Hematopoietic multipotent progenitor cell treated with erythropoietin and hydrocortisone succinate and interleukin-3 and kit ligand, for 15 days (in vitro differentiated cells): ENCODE measurements around the gene ST3GAL2.
A peak's percentile ranks its signal among the peaks of the same experiment; 100 is the strongest.
"Not testable (repeated sequence)": the region's sequence is repeated elsewhere in the genome, so short reads cannot be mapped to it uniquely, and the experiment has no call there.

Experiments used
- DNase-seq: peaks from one replicate; pipeline ENCODE4 v3.0.0-alpha.2; 2015; ENCODE audit warnings: low spot score

Gene ST3GAL2

DNA sequence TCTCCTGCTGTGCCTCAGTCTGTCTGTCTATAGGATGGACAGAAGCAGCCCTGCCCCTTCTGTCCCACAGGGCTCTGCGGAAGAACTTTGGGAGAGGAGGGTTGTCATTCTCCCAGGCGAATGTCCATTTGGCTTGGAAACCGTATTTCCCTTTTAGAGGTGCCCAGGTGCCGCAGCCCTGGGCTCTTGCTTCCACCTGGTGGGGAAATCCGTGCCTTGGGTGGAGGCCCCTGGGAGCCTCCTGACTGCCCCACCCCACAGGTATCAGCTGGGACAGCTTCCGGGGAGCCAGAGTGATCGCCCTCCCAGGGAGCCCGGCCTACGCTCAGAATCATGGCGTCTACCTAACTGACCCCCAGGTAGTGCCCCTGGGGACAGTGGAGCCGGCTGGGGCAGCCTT lies 28.2 kb upstream of the ST3GAL2 start:
- DNase-seq = no peak

DNA sequence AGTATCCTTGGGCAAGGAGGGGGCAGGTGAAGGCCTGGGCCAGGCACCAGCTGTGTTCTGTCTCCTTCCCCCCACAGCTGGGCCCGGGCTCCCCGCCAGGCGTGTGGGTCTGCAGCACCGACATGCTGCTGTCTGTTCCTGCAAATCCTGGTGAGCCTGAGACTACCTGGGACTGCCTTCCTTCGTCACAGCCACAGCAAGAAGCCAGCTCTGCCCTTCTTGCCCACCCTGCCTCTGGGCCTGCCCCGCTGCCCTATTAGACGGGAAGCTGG lies 27.8 kb upstream of the ST3GAL2 start:
- DNase-seq = no peak

DNA sequence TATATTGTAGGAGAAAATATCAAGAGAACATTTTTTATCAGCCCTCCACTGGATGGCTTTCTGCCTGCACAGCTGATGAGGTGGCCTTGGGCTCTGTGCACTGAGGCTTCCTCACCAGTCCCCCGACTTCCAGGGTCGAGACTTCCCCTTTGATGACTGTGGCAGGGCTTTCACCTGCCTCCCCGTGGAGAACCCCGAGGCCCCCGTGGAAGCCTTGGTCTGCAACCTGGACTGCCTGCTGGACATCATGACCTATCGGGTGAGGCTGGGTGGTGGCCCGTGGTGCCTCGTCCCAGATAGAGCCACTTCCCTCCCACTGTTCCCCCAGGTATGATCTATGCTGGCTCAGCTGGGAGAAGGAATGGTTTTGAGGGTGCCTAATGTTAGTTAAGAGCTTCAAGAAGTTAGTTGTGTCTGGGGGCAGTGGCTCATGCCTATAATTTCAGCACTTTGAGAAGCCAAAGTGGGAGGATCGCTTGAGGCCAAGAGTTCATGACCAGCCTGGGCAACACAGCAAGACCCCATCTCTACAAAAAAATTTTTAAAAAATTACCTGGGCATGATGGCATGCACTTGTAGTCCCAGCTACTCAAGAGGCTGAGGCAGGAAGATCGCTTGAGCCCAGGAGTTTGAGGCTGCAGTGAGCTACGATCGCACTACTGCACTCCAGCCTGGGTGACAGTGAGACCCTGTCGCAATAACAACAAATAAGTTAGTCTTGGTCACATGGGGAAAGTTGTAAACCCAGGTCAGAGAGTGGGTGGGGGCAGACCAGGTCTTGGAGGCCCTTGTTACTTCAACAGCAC lies 27.3 kb upstream of the ST3GAL2 start:
- no peak for DNase-seq

DNA sequence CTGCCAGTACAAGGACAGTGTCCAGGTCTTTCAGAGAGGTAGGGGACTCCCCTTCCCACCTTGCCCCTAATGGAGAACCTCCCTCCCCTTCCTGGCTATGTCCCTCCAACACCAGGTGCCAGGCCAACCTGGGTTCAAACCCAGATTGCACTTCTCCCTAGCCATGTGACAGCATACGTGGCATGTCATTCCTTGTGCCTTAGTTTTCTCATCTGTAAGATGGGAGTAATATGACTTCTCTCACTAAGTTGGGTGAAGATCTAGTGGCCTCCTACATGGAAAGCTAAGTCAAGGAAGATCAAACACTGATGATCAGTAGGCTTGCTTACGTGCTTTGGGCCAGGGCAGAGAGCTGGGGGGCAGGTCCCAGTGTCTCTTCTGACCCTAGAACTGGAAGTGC lies 24.3 kb upstream of the ST3GAL2 start:
- no peak for DNase-seq

DNA sequence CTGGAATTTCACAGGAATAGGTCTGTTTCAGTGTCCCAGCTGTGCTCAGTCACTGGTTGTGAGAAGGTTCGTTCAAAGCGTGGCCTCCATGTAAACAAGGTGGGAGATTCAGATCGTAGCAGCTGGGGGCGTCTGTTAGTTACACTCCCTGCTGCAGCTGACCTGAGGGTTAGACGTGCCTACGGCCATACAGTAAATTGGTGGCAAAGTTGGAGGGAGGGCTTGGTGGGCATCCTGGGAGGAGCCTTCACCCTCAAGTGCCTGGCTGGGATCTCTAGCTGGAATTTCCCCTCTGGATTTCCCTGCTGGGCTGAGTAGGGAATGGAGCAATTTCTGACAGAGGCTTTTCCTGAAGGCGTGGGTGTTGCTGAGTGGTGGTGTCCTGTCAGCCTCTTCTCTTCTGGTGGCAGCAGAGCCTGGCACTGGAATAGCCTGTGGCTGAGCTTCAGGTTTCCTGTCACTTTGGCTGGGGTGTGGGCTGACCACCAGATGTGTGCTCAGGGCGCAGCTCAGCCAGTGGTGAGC lies 21.9 kb upstream of the ST3GAL2 start:
- DNase-seq = no peak

DNA sequence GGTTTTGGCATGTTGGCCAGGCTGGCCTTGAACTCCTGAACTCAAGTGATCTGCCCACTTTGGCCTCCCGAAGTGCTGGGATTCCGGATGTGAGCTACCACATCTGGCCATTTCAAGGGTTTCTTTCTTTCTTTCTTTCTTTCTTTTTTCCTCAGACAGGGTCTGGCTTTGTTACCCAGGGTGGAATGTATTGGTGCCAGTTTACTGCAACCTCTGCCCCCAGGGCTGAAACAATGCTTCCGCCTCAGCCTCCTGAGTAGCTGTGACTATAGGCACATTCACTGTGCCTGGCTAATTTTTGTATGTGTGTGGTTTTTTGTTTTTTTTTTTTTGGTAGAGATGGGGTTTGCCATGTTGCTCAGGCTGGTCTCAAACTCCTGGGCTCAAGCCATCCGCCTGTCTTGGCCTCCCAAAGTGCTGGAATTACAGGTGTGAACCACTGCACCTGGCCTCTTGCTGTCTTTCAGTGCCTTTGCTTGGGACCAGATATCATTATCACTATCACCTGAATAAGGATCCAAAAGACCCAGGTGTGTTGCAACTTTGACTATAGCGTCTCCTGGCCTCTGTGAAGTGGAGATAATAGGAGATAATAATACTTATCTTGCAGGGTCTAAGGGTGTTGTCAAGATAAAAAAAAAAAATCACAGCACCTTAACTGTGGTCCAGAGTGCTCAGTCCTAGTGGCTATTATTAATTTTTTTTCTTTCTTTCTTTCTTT lies 18.7 kb upstream of the ST3GAL2 start:
- no peak for DNase-seq

DNA sequence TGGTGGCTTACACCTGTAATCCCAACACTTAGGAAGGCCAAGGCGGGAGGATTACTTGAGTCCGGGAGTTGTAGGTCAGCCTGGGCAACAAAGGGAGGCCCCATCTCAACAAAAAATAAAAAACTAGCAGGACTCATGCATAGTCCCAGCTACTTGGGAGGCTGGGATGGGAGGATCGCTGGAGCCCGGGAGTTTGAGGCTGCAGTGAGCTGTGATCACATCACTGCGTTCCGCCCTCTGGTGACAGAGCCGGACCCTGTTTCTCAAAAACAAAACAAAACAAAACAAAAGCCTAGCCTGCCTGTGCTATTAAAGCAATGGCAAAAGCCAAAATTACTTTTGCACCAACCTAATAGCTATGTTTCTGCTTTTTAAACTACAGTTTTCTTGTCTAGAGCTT lies 17.0 kb upstream of the ST3GAL2 start:
- DNase-seq = peak; percentile 25

DNA sequence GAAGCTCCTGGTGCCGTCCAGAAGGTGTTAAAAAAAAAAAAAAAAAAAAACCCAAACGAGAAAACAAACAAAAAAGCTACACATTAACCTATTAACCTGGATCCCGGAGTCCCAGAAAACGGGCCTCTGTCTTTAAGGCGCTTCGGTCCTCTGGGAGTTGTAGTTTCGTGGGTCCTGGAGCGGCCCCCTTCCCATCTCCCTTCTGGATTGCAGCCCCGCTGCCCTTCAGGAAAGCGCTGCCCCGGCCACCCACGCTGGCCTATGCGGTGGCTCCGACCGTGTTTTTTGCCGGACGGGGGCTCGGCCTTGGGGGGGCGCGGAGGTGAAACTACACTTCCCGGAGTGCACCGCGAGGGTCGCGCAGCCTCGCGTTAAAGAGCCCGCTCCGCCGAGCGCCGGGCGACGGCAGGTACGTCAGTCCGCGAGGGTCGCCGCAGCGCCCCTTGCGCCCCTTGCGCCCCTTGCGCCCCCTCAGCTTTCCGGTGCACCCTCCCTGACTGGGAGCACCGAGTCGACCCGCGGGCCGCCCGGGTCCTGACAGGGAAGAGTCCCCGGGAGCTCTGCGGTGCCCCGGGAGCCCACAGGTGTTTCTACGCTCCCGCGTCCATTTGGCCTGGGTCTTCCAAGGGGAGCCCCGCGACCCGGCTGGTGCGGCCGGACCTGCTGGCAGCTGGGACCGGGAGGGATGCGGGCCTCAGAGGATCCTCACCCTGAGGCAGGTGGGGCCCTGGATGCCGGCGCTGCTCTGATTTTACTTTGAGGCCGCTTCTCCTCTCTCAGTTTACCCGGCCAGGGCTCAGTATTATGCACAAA lies 15.5 kb upstream of the ST3GAL2 start, which contains the start of gene FCSK:
FCSK (plus strand) TSS at position 374 of the 813 bp plus-strand sequence. CDS start 8,596 bp downstream, outside the sequence.
- peak; percentile 75 for DNase-seq

DNA sequence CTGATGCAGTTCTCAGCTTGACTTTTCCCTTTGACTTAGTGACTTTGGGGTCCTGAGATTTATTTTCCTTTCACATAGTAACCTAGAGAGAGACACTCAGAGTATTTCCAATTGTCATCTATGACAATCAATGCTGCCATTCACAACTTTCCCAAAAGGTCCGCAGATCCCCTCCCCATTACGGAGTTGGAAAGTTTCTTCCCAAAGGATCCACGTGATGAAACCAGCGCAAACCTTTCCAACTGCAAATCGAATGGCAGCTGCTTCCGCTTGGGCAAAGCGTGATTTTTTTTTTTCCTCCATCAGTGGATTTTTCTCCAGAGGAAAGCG lies 15.0 kb upstream of the ST3GAL2 start:
- DNase-seq = no peak

DNA sequence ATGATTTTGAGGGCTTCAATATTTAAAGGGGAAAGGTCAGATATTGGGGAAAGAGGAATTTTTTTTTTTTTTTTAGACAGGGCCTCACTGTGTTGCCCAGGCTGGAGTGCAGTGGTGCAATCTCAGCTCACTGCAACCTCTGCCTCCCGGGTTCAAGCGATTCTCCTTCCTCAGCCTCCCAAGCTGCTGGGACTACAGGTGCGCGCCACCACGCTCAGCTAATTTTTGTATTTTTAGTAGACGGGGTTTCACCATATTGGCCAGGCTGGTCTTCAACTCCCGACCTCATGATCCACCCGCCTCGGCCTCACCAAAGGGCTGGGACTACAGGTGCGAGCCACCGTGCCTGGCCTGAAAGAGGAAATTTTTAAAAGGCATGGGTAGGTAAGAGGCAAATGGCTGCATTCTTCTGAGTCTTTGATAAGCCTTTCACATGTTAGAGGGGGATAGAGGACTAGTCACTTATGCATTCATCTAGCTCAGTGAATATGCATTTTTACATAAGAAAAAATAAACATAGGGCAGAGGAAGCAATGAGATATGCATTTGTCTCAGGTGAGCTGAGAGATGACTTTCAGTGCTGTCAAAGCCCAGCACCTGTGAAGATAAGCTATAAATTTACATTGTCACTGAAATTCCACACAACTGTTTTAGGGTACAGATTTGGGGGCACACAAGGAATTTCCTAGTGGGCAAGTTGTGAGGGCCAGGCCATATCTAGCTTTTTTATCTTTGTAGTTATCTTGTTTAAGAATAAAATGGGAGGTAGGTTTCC lies 14.4 kb upstream of the ST3GAL2 start:
- no peak for DNase-seq

DNA sequence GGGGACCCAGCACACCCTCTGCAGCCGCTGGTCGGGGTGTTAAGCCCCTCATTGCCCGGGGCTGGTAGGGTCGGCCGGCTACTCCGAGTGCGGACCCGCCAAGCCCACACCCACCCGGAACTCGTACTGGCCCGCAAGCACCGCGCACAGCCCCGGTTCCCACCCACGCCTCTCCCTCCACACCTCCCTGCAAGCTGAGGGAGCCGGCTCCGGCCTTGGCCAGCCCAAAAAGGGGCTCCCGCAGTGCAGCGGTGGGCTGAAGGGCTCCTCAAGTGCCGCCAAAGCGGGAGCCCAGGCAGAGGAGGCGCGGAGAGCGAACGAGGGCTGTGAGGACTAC lies 12.1 kb upstream of the ST3GAL2 start:
- not testable (repeated sequence) for DNase-seq

DNA sequence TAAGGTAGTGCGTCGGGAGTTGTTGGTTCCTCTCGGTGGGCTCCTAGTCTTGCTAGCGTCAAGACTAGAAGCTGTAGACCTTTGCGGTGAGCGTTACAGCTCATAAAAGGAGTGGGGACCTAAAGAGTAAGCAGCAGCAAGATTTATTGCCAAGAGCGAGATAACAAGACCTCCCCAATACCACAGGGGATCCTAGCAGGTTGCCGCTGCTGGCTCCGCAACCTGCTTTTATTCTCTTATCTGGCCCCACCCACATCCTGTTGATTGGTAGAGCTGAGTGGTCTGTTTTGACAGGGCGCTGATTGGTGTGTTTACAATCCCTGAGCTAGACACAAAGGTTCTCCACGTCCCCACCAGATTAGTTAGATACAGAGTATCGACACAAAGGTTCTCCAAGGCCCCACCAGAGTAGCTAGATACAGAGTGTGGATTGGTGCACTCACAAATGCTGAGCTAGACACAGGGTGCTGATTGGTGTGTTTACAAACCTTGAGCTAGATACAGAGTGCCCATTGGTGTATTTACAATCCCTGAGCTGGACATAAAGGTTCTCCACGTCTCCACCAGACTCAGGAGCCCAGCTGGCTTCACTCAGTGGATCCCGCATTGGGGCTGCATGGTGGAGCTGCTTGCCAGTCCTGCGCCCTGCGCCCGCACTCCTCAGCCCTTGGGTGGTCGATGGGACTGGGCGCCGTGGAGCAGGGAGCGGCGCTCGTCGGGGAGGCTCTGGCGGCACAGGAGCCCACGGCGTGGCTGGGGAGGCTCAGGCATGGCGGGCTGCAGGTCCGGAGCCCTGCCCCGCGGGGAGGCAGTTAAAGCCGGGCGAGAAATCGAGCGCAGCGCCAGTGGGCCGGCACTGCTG lies 11.5 kb upstream of the ST3GAL2 start:
- DNase-seq = not testable (repeated sequence)

DNA sequence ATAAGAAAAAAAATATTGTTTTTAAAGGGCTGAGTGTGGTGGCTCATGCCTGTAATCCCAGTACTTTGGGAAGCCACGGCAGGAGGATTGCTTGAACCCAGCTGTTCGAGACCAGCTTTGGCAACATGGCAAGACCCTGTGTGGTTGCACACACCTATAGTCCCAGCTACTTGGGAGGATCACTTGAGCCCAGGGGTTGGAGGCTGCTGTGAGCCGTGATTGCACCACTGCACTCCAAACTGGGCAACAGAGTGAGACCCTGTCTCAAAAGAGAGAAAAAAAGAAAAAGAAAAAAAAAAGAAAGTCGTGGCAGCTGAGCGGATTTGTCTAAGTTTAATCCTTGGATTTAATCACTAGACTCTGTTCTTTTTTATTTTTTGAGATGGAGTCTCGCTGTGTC lies 9.2 kb upstream of the ST3GAL2 start:
- no peak for DNase-seq

DNA sequence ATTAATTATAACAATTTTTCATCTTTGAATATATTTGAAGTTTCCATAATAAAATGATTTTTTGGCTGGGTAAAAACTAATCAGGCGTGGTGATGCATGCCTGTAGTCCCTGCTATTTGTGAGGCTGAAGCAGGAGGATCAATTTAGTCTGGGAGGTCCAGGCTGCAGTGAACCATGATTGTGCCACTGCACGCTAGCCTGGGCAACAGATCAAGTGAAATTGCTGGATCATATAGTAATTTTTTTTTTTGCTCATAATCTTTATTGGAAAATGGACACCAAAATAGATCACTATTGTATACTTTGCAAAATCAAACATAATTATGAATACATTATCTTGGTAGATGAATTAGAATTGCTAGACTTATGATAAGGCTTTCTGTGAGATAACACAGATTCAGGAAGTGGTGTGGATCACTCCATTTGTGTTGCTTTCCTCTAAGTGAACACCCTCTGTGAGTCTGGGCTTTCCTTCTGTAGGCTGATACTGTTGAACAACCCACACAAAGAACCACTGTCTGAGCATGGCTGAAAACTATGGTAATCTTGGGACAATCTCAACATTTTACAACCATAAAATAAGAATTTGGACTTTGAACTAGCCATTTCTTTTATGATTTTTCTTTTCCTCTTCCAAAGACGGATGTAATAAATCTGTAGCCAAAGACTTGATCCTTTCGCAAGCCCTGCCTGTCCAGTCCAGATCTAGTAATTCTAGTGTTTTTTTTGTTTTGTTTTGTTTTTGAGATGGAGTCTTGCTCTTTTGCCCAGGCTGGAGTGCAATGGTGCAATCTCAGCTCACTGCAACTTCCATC lies 5.6 kb upstream of the ST3GAL2 start:
- no peak for DNase-seq

DNA sequence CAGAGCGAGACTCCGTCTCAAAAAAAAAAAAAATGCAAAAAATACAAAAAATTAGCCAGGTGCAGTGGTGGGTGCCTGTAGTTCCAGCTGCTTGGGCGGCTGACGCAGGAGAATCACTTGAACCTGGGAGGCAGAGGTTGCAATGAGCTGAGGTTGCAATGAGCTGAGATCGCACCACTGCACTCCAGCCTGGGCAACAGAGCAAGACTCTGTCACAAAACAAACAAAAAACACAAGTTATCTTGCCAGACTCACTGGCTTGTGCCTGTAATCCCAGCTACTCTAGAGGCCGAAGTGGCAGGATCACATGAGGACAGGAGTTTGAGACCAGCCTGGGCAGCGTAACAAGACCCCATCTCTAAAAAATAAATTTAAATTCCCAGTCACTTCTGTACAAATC lies 3.4 kb upstream of the ST3GAL2 start:
- no peak for DNase-seq

DNA sequence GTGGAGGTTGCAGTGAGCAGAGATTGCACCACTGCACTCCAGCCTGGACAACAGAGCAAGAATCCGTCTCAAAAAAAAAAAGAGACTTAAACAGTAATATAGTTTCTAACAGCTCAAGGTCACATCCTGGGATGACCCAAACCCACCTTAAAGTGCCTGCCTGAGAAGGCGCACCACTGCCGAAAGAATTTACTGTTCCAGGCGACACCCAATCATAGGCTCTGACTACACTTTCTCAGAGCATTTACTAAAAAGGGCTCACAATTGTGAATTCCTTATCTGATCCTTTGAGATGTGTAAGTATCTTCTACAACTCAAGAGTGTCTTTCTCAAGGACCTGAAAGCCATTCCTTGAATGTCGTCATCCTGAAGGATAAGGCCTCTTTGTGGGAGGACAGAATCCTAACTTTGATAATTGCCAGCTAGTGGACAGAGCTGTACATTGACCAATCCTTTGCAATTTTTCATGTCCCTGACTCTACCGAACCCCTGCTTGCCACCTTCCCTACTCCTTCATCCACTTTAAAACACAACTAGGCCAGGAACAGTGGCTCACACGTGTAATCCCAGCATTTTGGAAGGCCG lies 2.6 kb upstream of the ST3GAL2 start:
- no peak for DNase-seq

DNA sequence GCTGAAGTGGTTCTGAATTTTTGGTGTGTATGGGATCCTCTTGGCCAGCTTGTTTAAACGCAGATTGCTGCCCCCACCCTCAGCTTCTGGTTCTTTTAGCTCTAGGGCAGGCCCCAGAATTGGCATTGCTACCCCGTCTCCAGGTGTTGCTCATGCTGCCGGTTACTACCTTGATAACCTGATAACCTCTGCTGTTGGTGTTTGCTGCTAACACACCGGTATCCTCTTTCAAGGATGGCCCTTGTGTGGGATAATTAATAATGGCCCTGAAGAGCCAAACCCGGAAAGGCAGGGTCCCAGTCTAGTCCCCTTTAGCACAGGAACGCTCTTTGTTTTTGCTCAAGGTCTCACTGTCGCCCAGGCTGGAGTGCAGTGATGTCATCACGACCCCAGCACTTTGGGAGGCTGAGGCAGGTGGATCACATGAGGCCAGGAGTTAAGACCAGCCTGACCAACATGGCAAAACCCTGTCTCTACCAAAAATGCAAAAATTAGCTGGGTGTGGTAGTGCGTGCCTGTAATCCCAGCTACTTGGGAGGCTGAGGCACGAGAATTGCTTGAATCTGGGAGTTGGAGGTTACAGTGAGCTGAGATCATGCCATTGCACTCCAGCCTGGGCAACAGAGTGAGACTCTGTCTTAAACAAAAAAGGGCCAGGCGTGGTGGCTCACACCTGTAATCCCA lies 1.3 kb upstream of the ST3GAL2 start:
- DNase-seq = no peak

DNA sequence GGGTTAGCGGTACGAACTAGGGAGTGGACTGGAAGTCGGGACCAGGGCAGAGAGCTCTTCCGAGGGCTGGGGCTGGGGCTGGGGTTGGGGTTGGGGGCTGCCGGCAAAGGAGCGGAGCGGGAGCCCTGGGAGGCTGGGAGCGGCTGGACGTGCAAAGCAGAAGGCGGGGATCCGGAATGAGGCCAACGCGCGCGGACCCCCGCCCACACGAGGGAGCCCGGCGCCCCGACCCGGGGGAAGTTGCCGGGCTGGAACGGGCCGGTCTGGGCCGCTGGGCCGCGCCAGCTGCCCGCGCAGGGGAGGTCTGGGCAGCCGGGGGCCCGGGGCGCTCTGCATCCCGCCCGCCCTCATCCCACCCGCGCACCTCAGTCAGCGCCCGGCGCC lies 323 bp downstream of the ST3GAL2 start:
- DNase-seq = no peak
